H1 (cell line): ENCODE results near the gene WDR19. TPM values are rescaled to one million over a fixed set of nuclear protein-coding genes. Genes with fewer than 3 reads are reported as not detected.

Experiments used
- polyA plus RNA-seq, 7 experiments: library from polyadenylated mRNA; depleted of rRNA in 3 of 7; stranded (reverse) in 5 of 7; unstranded in 2 of 7; fragments of >200 nt in 5 of 7; fragments of 200-250 nt in 2 of 7; gene quantifications; 1 replicate in 5 of 7; 2 replicates in 1 of 7; 4 replicates in 1 of 7; pipeline versions ENCODE4 v1.2.1 to v1.2.3, GENCODE V29; 2011 to 2013; ENCODE audit warnings: missing spikeins in 2 of 7, mixed read lengths in 2 of 7
- total RNA-seq: library from RNA; stranded (reverse); fragmentation: NEBNext Ultra II Directional; extraction: Animal tissue kit (Norgen Biotek cat#: 25700); gene quantifications from 2 replicates; pipeline ENCODE4 v1.2.1, GENCODE V29; 2021
- TF ChIP-seq, protein P1 (sequence below): IDR thresholded peaks from 2 replicates; pipeline ENCODE4 v1.6.1; 2012; ENCODE audit warnings: inconsistent platforms

Gene WDR19
- total and polyA plus RNA-seq, 2 of the 8 experiments (the other 6 are each of a cell fraction or from before 2014, with no cell fraction given), result 22.2 to 23.3 TPM

DNA sequence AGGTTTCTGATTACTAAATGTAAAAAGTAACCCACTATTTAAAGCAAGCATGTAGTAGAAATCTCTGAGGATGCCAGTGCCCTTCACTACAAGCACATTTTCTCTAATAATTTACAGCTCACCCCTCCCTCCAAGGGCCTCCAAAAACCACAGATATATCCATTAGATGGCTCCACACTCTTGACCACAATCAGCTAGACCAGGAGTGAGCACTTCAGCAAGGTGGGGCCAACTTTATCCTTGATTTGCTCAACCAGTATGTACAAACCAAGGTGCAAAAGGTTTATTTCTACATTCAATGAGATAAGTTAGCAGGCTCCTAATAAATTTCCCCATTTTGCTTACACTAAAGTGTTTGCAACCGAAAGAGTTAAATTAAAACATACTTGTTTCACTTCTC, 148.0 kb downstream of the WDR19 start (continued):
- TF ChIP-seq, protein P1, sequence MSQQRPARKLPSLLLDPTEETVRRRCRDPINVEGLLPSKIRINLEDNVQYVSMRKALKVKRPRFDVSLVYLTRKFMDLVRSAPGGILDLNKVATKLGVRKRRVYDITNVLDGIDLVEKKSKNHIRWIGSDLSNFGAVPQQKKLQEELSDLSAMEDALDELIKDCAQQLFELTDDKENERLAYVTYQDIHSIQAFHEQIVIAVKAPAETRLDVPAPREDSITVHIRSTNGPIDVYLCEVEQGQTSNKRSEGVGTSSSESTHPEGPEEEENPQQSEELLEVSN, result no peak
